HCT116 (cell line): ENCODE results near the gene SMIM44.

Source experiments
- CBX3 ChIP-seq: IDR thresholded peaks from 2 replicates; pipeline ENCODE4 v1.6.1; 2012; ENCODE audit warnings: low read depth
- CTCF ChIP-seq, 3 experiments: fragments of 200-600 bp in 1 of 3; sonication (generic) in 1 of 3; IDR thresholded peaks in 2 of 3; conservative IDR thresholded peaks in 1 of 3; 2 replicates each; pipeline ENCODE4 v1.5.1; 2012 to 2017; ENCODE audit warnings: low read depth in 2 of 3, low read length in 2 of 3, antibody characterized with exemption in 1 of 3, borderline replicate concordance in 1 of 3, control low read depth in 1 of 3, mild to moderate bottlenecking in 1 of 3, mixed read lengths in 1 of 3, mixed run types in 1 of 3, moderate library complexity in 1 of 3; ENCODE audit not compliant: insufficient read depth in 1 of 3
- EGR1 ChIP-seq: IDR thresholded peaks from 2 replicates; pipeline ENCODE4 v1.6.1; 2012; ENCODE audit warnings: low read depth
- EZH2 ChIP-seq: fragments of 200-600 bp; sonication (generic); IDR thresholded peaks from 2 replicates; pipeline ENCODE4 v1.6.1; 2017; ENCODE audit warnings: antibody characterized with exemption, mixed run types
- POLR2A ChIP-seq: IDR thresholded peaks from 2 replicates; pipeline ENCODE4 v1.7.0; 2011; ENCODE audit warnings: borderline replicate concordance; ENCODE audit not compliant: insufficient read depth, insufficient read length; ENCODE audit errors: extremely low read depth
- POLR2AphosphoS5 ChIP-seq: IDR thresholded peaks from 2 replicates; pipeline ENCODE4 v1.6.1; 2011; ENCODE audit warnings: mild to moderate bottlenecking, low read depth, low read length, moderate library complexity
- SP1 ChIP-seq: IDR thresholded peaks from 2 replicates; pipeline ENCODE4 v1.6.1; 2012; ENCODE audit warnings: low read depth
- SRF ChIP-seq: IDR thresholded peaks from 2 replicates; pipeline ENCODE4 v1.6.1; 2012; ENCODE audit warnings: low read depth
- ZBTB33 ChIP-seq: IDR thresholded peaks from 2 replicates; pipeline ENCODE4 v1.6.1; 2011; ENCODE audit warnings: mild to moderate bottlenecking, low read length, moderate library complexity; ENCODE audit not compliant: insufficient replicate concordance; ENCODE audit errors: extremely low read depth
- ZNF274 ChIP-seq: fragments of 200-500 bp; sonication (Bioruptor generic); IDR thresholded peaks from 2 replicates; pipeline ENCODE4 v1.6.1; 2014; ENCODE audit warnings: mild to moderate bottlenecking, low read depth, low read length, inconsistent platforms
- TF ChIP-seq, protein P1 (sequence below): IDR thresholded peaks from 2 replicates; pipeline ENCODE4 v1.6.1; 2012

GRCh38 chr19:3455393-3455955 is 27.8 kb downstream of the SMIM44 start:
- no peak for TF ChIP-seq EGR1
- TF ChIP-seq, protein P1, sequence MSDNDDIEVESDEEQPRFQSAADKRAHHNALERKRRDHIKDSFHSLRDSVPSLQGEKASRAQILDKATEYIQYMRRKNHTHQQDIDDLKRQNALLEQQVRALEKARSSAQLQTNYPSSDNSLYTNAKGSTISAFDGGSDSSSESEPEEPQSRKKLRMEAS: no peak
- TF ChIP-seq CTCF (IDR thresholded peaks at IDR 0.05 in 2 of 3, conservative IDR thresholded peaks at IDR 0.05 in 1 of 3; ENCODE audit: borderline replicate concordance in 1 of 3, insufficient read depth in 1 of 3, low read depth in 2 of 3, low read length in 2 of 3): no peak
- TF ChIP-seq SRF: no peak
- TF ChIP-seq SP1: no peak
- TF ChIP-seq EZH2: no peak
- no peak for TF ChIP-seq POLR2A
- TF ChIP-seq CBX3: no peak
- no peak for TF ChIP-seq ZNF274
- no peak for TF ChIP-seq POLR2AphosphoS5
- TF ChIP-seq ZBTB33: no peak
